Measurements from ENCODE around the gene STX16.

STX16 gene

GRCh38 chr20:58700121-58700821, 49.2 kb downstream of the STX16 start:
- DNase-seq = no peak

DNA sequence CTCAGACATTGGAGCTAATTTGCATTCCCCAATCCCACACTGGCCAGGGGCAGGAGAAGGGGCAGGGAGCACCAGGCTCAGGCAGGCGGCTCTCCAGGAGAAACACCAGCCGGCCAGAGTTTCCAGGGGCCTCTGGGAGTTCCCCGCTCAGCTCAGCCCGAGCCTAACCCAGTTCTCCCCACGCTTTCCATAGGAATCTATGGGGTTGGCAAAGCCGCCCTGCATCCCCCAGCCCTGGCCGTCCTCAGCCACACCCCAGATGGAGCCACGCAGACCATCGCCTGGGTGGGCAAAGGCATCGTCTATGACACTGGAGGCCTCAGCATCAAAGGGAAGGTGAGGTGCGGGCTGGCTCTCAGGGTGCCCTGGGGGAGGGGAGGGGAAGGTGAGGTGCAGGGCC, 49.7 kb downstream of the STX16 start:
- no peak for DNase-seq

GRCh38 chr20:58701431-58702160, 50.5 kb downstream of the STX16 start:
- no peak for DNase-seq

- no peak for DNase-seq
Observed at GRCh38 chr20:58702161-58702510, 51.1 kb downstream of the STX16 start.

DNA sequence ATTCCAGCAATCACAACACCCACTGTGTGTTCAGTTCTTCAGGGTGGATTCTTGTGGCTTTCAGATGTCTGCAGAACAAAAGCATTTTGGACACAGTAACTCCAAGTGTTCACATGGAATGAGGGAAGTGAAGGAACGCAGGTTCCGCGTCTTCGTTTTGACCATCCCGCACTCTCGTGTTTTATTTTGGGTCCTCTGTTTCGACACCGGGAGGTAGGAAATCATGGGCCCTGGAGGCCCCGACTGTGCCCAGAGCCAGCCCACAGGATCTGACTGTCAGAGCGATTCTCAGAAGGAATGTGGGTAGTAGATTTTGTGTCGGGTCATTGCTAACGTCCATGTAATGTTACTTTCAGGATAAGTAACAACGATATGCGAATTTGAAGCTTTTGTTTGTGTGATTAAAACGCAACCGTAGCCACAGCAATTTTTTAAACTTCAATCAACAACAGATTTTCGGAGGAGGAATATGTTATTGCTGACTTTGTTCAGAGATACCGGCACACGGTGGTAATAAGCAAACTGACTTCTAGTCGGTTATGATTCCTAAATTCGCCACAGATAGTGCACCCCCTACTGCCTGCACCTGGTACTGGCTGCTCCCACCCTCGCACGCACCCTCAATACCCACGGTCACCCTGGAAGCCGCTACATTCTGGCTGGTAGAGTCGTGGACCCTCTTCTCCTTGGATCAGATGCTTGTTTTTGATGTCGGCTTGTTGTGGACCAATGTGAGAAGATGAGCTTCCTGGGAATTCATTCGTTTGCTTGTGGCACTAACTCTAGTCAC, 52.0 kb downstream of the STX16 start:
- DNase-seq = no peak

GRCh38 chr20:58703765-58704371, 52.8 kb downstream of the STX16 start:
- no peak for DNase-seq

- no peak for DNase-seq
Observed at GRCh38 chr20:58705208-58705926, 54.3 kb downstream of the STX16 start.

DNA sequence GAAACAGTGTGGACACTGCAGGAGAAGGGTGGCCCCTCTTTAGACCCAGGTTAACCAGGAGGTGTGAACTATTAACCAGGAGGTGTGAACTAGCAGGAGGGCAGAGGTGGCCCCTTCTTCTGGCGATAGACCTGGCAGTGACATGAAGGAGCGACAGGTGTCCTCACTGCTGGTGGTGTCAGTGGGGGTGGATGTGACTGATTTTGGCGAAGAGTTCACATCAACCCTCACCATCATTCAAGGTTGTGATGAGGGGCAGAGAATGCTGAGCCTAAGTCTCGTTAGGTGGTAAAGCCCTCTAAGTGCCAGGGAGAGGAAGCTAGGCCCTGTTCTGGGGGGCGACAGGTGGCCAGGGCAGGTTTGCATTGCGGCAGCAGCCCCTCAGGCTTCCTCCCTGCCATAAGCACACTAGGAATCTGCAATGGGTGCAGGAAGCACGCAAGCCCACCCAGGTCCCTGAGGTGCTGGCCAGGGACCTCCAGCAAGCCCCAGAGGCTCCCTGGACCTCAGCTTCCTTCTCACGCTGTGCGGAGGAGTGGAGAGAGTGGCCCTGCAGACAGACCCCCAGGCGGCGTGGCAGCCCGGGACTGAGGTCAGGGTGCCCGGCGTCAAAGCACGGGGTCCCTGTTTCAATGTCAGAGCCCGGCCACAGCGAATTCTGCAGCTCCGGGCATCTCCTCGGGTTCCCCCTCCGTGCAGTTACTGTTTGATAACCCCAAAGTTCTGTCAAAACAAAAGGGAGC, 55.2 kb downstream of the STX16 start:
- no peak for DNase-seq

GRCh38 chr20:58706975-58707681, 56.0 kb downstream of the STX16 start:
- no peak for DNase-seq

GRCh38 chr20:58707770-58708169, 56.7 kb downstream of the STX16 start:
- no peak for DNase-seq

DNA sequence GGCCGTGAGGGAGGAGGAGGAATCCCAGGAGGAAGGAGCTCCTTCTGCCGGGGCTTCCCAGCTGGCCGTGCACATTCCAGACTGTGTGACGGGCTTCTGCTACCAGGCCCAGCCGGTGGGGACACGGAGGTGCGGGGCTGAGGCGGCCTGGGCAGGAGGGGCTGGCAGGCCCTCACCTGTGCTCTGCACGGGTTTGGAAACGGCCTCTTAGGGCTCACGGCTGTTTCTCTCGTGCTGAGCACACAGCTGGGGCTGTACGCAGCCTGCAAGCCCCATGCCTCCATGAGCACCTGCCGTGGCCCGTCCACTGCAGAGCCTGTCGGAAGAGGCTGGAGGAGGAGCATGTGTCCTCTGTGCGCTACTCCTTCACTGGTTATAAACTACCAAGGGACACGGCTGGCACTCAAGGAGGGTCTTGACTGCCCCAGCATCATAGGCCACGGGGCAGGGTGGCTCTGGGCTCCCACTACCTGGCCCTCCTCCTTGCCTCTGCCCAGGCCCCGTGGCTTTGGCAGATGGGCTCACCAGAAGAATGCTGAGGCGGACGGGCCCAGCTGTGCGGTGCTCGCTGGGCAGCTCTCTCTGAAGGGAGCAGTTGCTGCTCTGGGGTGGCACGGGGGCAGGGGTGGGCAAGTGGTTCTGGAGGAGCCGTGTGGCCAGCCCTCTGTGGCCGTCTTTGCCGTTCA, 57.3 kb downstream of the STX16 start:
- DNase-seq = no peak

DNA sequence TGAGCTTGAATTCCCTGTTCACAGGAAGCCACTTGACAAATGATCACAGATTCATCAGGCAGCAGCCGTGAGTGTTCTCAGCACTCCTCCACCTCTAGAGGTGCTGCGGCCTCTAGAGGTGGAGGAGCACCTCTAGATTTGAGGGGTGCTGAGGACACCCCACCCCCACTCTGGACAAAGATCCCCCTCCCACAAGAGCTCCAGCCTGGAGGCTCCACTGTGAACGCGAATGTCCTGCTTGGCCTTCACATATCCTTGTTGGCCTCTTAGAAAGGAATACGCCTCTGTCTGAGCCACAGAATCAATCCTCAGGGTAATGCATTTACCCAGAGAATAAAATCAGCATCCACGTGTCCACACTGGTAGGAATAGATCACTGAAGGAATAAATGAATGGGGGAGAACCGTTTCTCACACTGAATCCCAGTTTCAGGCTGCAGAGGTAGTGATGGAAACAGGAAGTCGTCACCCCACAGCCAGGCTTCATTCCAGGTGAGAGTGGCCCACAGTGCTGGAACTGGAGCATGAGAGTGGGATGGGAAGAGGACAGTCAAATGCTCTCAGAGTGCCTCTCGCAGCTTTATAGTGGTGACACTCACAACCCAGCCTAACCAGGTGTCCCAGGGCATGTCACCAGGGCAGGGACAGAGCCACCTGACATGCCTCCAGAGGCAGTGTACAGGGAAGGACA, 58.1 kb downstream of the STX16 start:
- no peak for DNase-seq

DNA sequence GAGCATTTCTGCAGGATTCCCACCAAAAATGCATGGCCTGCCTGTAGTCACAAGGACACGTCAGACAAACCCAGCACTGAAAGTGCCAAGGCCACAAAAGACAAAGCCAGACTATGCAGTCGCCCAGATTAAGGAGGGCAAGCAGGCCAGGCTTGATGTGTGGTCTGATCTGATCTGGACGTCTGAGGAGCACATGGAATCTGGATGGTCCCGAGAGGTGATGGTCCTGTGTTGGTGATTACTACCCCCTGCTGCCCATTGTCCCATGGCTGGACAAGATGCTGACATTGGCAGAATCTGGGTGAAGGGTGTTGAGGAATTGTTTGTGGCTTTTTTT, 58.6 kb downstream of the STX16 start:
- DNase-seq = no peak

DNA sequence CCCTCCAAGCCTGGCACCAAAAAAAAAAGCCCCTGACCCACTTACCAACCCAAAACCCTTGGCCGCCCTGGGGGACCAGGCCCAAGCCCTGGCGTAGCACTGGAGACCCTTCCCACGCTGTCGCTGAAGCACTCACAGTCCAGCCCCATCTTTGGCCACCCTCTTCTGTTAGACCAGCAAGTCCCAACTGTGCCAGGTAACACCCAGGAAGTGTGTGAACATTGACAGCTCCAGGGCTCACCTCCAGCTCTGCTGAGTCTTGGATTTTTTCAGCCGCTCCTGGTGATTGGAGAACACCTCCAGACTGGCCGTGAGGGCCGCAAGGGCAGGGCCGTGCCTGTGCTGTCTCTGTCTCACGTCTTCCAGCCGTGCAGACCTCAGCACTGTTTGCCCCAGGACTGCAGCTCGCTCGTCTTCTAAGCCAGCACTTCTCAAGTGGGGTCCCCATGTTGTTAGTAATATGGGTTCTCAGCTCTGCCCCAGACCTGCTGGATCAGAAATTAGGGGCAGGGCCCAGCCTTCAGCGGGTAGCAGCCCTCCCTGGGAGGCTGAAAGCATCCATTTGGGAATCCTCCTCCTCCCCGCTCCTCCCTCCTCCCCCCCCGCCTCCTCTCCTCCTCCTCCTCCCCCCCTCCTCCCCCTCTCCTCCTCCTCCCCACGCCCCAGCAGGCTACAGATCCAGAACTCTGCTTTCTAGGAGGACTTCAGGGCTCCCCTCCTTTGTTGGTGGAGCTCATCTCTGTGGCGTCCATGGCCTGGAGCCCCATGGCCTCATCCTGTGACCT, 59.6 kb downstream of the STX16 start:
- no peak for DNase-seq

- no peak for DNase-seq
Observed at GRCh38 chr20:58711266-58712051, 60.4 kb downstream of the STX16 start.

GRCh38 chr20:58712151-58712791, 61.2 kb downstream of the STX16 start:
- no peak for DNase-seq

DNA sequence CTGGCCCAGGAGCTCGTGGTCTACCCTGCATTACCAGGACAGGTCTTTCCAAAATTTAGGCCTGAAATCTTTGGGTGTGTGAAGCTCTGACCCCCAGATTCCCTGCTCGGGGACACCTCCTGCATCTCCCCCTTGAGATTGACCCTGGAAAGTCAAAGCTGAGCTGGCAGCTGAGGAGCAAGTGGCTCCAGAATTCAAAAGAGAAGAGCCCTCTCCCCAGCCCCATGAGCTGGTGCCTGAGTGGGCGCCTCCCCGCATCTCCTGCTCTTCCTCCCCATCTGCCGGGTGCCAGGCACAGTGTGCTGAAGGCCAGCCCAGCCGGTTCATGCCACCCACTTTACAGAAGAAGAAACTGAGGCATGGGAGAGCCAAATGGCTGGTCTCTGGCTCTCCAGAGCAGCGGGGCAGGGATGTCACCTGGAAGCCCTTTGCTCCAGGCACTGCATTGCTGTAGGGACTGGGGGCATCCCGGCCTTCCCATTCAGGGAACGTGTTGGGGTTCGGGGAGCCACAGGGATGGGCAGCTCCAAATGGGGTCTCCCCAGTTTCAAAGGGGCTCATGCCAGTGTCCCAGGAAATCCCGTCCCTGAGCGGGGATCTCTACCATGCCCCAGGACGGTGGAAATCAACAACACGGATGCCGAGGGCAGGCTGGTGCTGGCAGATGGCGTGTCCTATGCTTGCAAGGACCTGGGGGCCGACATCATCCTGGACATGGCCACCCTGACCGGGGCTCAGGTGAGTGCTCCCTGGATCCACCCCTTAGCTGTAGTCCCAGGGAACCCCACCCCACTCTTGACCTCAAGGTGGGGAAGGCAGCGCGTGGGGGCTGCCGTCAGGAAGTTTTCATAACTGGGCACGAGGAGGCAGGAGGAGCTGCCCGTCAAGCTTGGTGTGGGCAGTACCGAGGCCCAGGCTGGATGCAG, 62.0 kb downstream of the STX16 start:
- DNase-seq = no peak
